OCI-LY7 (cell line): ENCODE data around the gene IGSF3.
"Not testable (repeated sequence)": the region's sequence is repeated elsewhere in the genome, so short reads cannot be mapped to it uniquely, and the experiment has no call there.

Source experiments
- CTCF ChIP-seq: fragments of 200-600 bp; sonication (generic); conservative IDR thresholded peaks from 2 replicates; pipeline ENCODE4 v1.5.1; 2014; ENCODE audit warnings: mild to moderate bottlenecking, antibody characterized with exemption, low read length, moderate library complexity, mixed read lengths
- EZH2phosphoT487 ChIP-seq: fragments of 200-600 bp; sonication (generic); IDR thresholded peaks from 2 replicates; pipeline ENCODE4 v1.6.1; 2018; ENCODE audit warnings: low read depth, borderline replicate concordance, mild to moderate bottlenecking, mixed run types, antibody characterized with exemption, low read length, moderate library complexity, mixed read lengths

- not testable (repeated sequence) for TF ChIP-seq CTCF, EZH2phosphoT487
Observed at GRCh38 chr1:116591006-116591950, 76.3 kb downstream of the IGSF3 start.
